Gastroesophageal sphincter (tissue), 4 donors: ENCODE results near the gene EVI2B. TPM values are rescaled to one million over a fixed set of nuclear protein-coding genes. Genes with fewer than 3 reads are reported as not detected.

ENCODE experiments used
- ATAC-seq: fragments of 150-250 bp; one replicate; pipeline ENCODE4 v1.9.1; 2016; ENCODE audit warnings: mild to moderate bottlenecking, moderate library complexity
- H3K27ac ChIP-seq, 4 donors: fragments of 200-600 bp; sonication (generic) in 3 of 4; 1 replicate in 3 of 4; 2 replicates in 1 of 4; pipeline ENCODE4 v1.5.1; 2016 to 2019
- H3K27me3 ChIP-seq: fragments of 200-600 bp; sonication (generic); one replicate; pipeline ENCODE4 v1.5.1; 2019
- H3K36me3 ChIP-seq, 2 donors: fragments of 200-600 bp; sonication (generic); one replicate each; pipeline ENCODE4 v1.5.1; 2019; ENCODE audit warnings: control low read depth in 1 of 2
- H3K4me1 ChIP-seq, 3 donors: fragments of 200-600 bp; sonication (generic); 1 replicate in 2 of 3; 2 replicates in 1 of 3; pipeline ENCODE4 v1.5.1; 2016 to 2019; ENCODE audit warnings: control low read depth in 2 of 3
- H3K4me3 ChIP-seq, 2 donors: fragments of 200-600 bp; sonication (generic); one replicate each; pipeline ENCODE4 v1.5.1; 2019; ENCODE audit warnings: mild to moderate bottlenecking in 1 of 2, moderate library complexity in 1 of 2
- H3K9me3 ChIP-seq, 3 donors: fragments of 200-600 bp; sonication (generic); one replicate each; pipeline ENCODE4 v1.5.1; 2017 to 2019; ENCODE audit warnings: control low read depth in 2 of 3
- CTCF ChIP-seq, 4 experiments: fragments of 200-600 bp in 2 of 4; fragments of 450-650 bp in 2 of 4; sonication (generic) in 1 of 4; IDR thresholded peaks; one replicate each; pipeline ENCODE4 v1.5.1; 2017 to 2019; ENCODE audit warnings: antibody characterized with exemption in 4 of 4, mild to moderate bottlenecking in 2 of 4, moderate library complexity in 2 of 4
- EP300 ChIP-seq: sonication (generic); formaldehyde crosslinking; IDR thresholded peaks from one replicate; pipeline ENCODE4 v1.6.1; 2017; ENCODE audit warnings: antibody characterized with exemption, mild to moderate bottlenecking
- POLR2A ChIP-seq, 2 donors: fragments of 450-650 bp; IDR thresholded peaks; one replicate each; pipeline ENCODE4 v1.6.1; 2017; ENCODE audit warnings: antibody characterized with exemption in 2 of 2, mild to moderate bottlenecking in 2 of 2, moderate library complexity in 1 of 2
- POLR2AphosphoS5 ChIP-seq: sonication (generic); formaldehyde crosslinking; IDR thresholded peaks from one replicate; pipeline ENCODE4 v1.6.1; 2017; ENCODE audit warnings: antibody characterized with exemption
- WGBS, 2 donors: methylation state at CpG; one replicate each; pipeline ENCODE4 v1.1.5; 2018; ENCODE audit warnings: low coverage in 1 of 2; 5-methylcytosine and 5-hydroxymethylcytosine counted together
- total RNA-seq, 4 donors: library from RNA; depleted of rRNA; stranded (reverse); fragments of >200 nt; gene quantifications; one replicate each; pipeline ENCODE4 v1.1.0, GENCODE V29; 2016

Gene EVI2B
- total RNA-seq, 4 donors from 2014 or later: 3.1 to 12.7 (median 8.9) TPM

GRCh38 chr17:31310260-31310659, 3.6 kb downstream of the EVI2B start:
- H3K4me1 ChIP-seq: no peaks in the 10 kb centered on the region
- H3K27ac ChIP-seq: peak overlapping the region in 1 of 4 donors; percentile 8
- ATAC-seq: no peak
- H3K4me3 ChIP-seq: peak overlapping the region in 1 of 2 donors; percentile 8
- H3K36me3 ChIP-seq: no peaks in the 10 kb centered on the region
- no peaks in the 10 kb centered on the region for H3K9me3 ChIP-seq
- TF ChIP-seq POLR2AphosphoS5 (no peak), CTCF (IDR thresholded peaks at IDR 0.05) (no peak)
- WGBS, 2 donors: 53 to 75% methylated on average over 2 of the region's 2 CpGs
- no peaks in the 10 kb centered on the region for H3K27me3 ChIP-seq

- Histone ChIP-seq H3K4me3 (no peak overlapping the region), H3K27ac (peak overlapping the region in 1 of 4 donors; percentile 8), H3K9me3 (no peaks in the 10 kb centered on the region), H3K36me3 (no peaks in the 10 kb centered on the region), H3K27me3 (no peaks in the 10 kb centered on the region), H3K4me1 (no peaks in the 10 kb centered on the region)
- TF ChIP-seq CTCF (IDR thresholded peaks at IDR 0.05): no peak
- TF ChIP-seq POLR2AphosphoS5: no peak
- no peak for TF ChIP-seq POLR2A (IDR thresholded peaks at IDR 0.05)
- TF ChIP-seq EP300: no peak
- no peak for ATAC-seq
- 78 to 92% methylated on average over 2 of the region's 2 CpGs for WGBS, 2 donors
These were observed 4.3 kb downstream of the EVI2B start for GRCh38 chr17:31309556-31309955.

GRCh38 chr17:31308372-31309334, 5.2 kb downstream of the EVI2B start:
- no peak for ATAC-seq
- TF ChIP-seq EP300 (no peak), CTCF (IDR thresholded peaks at IDR 0.05) (no peak), POLR2AphosphoS5 (no peak), POLR2A (IDR thresholded peaks at IDR 0.05) (no peak)
- no peak overlapping the region for H3K4me3 ChIP-seq

GRCh38 chr17:31307640-31308039, 6.2 kb downstream of the EVI2B start:
- no peaks in the 10 kb centered on the region for H3K27me3 ChIP-seq
- TF ChIP-seq CTCF (IDR thresholded peaks at IDR 0.05): no peak
- TF ChIP-seq EP300: no peak
- no peak for TF ChIP-seq POLR2AphosphoS5
- no peak for TF ChIP-seq POLR2A (IDR thresholded peaks at IDR 0.05)
- no peak overlapping the region for H3K4me3 ChIP-seq
- no peak overlapping the region for H3K27ac ChIP-seq
- H3K9me3 ChIP-seq: no peaks in the 10 kb centered on the region
- ATAC-seq: no peak
- H3K4me1 ChIP-seq: no peaks in the 10 kb centered on the region
- WGBS, 2 donors: 76 to 100% methylated on average over 1 of the region's 1 CpG
- H3K36me3 ChIP-seq: no peaks in the 10 kb centered on the region

More at GRCh38 chr17:31308372-31309334, 5.2 kb downstream of the EVI2B start:
- Histone ChIP-seq H3K4me1 (no peaks in the 10 kb centered on the region), H3K27me3 (no peaks in the 10 kb centered on the region), H3K36me3 (no peaks in the 10 kb centered on the region), H3K9me3 (no peaks in the 10 kb centered on the region), H3K27ac (no peak overlapping the region)
- WGBS, 2 donors: 73 to 74% methylated on average over 4 of the region's 5 CpGs

GRCh38 chr17:31299624-31300023, 14.2 kb downstream of the EVI2B start:
- no peak overlapping the region for H3K27ac ChIP-seq
- no peaks in the 10 kb centered on the region for H3K9me3 ChIP-seq
- TF ChIP-seq POLR2AphosphoS5: no peak
- TF ChIP-seq EP300: no peak
- no peak for TF ChIP-seq CTCF (IDR thresholded peaks at IDR 0.05)
- no peak for TF ChIP-seq POLR2A (IDR thresholded peaks at IDR 0.05)
- no peaks in the 10 kb centered on the region for H3K27me3 ChIP-seq
- no peak for ATAC-seq
- H3K4me1 ChIP-seq: no peaks in the 10 kb centered on the region
- H3K4me3 ChIP-seq: no peak overlapping the region
- H3K36me3 ChIP-seq: no peaks in the 10 kb centered on the region
